Fibroblast of mammary gland (primary cell): ENCODE measurements around the gene ELOVL5.
"Not testable (repeated sequence)": the region's sequence is repeated elsewhere in the genome, so short reads cannot be mapped to it uniquely, and the experiment has no call there.

ENCODE experiments used
- DNase-seq: peaks from one replicate; pipeline ENCODE4 v3.0.0-alpha.2; 2010; ENCODE audit warnings: low read depth
- H3K4me3 ChIP-seq: 2 replicates; pipeline ENCODE4 v1.5.1; 2011; ENCODE audit warnings: low read depth, mild to moderate bottlenecking, low read length, moderate library complexity; ENCODE audit not compliant: control insufficient read depth
- TF ChIP-seq, protein P1 (sequence below): conservative IDR thresholded peaks from 2 replicates; pipeline ENCODE4 v1.5.1; 2011; ENCODE audit warnings: low read depth, low read length, inconsistent platforms; ENCODE audit not compliant: control insufficient read depth, insufficient read depth

ELOVL5 gene

GRCh38 chr6:53349209-53349693 is 501 bp upstream of the ELOVL5 start:
- TF ChIP-seq, protein P1, sequence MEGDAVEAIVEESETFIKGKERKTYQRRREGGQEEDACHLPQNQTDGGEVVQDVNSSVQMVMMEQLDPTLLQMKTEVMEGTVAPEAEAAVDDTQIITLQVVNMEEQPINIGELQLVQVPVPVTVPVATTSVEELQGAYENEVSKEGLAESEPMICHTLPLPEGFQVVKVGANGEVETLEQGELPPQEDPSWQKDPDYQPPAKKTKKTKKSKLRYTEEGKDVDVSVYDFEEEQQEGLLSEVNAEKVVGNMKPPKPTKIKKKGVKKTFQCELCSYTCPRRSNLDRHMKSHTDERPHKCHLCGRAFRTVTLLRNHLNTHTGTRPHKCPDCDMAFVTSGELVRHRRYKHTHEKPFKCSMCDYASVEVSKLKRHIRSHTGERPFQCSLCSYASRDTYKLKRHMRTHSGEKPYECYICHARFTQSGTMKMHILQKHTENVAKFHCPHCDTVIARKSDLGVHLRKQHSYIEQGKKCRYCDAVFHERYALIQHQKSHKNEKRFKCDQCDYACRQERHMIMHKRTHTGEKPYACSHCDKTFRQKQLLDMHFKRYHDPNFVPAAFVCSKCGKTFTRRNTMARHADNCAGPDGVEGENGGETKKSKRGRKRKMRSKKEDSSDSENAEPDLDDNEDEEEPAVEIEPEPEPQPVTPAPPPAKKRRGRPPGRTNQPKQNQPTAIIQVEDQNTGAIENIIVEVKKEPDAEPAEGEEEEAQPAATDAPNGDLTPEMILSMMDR, result no peak
- no peak for DNase-seq
- H3K4me3 ChIP-seq, result peak overlapping the region; percentile 87

- peak overlapping the region; percentile 87 for H3K4me3 ChIP-seq
- DNase-seq, result peak; percentile 67
Measured at GRCh38 chr6:53347921-53348370, 804 bp downstream of the ELOVL5 start.

GRCh38 chr6:53347250-53347920 is 1.4 kb downstream of the ELOVL5 start:
- TF ChIP-seq, protein P1, result no peak
- H3K4me3 ChIP-seq, result peak overlapping the region; percentile 87
- peak; percentile 41 for DNase-seq

More at GRCh38 chr6:53347921-53348370, 804 bp downstream of the ELOVL5 start:
- TF ChIP-seq, protein P1, result no peak

GRCh38 chr6:53346049-53346448 is 2.7 kb downstream of the ELOVL5 start:
- not testable (repeated sequence) for DNase-seq, H3K4me3 ChIP-seq

- TF ChIP-seq, protein P1, result no peak
Measured at GRCh38 chr6:53344969-53345368, 3.8 kb downstream of the ELOVL5 start.

GRCh38 chr6:53343092-53343491 is 5.7 kb downstream of the ELOVL5 start:
- H3K4me3 ChIP-seq, result no peak overlapping the region
- DNase-seq, result no peak
- TF ChIP-seq, protein P1, result no peak

More at GRCh38 chr6:53344969-53345368, 3.8 kb downstream of the ELOVL5 start:
- no peak overlapping the region for H3K4me3 ChIP-seq
- DNase-seq, result no peak

DNA sequence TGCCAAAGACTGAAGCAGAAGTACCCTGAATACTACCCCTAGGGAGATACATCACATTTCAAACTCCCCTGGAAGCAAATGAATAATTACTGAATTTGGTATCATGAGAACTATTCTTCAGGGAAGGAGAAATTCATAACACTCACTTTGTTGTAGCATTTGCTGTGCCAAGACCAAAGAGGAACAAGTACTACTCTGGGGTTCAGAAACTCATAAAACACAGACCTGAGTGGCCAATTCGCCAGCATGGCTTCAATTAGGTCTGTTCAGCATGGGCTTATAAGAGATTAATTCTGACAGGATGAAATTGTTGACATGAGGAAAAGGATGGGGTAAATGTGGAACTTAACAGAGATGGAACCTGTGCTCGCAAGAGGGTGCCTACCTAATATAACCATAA is 6.5 kb downstream of the ELOVL5 start:
- TF ChIP-seq, protein P1, result no peak
- DNase-seq, result no peak
- H3K4me3 ChIP-seq, result no peak overlapping the region
